Fibroblast of skin of scalp (primary cell): Measurements from ENCODE around the gene FBXL13.
A peak's percentile ranks its signal among the peaks of the same experiment; 100 is the strongest.
"Not testable (repeated sequence)": the region's sequence is repeated elsewhere in the genome, so short reads cannot be mapped to it uniquely, and the experiment has no call there.

Source experiments
- DNase-seq: peaks from one replicate; pipeline ENCODE4 v3.0.0-alpha.2; 2013

Gene FBXL13

GRCh38 chr7:102933763-102934162 is 140.8 kb downstream of the FBXL13 start:
- DNase-seq = peak; percentile 90

DNA sequence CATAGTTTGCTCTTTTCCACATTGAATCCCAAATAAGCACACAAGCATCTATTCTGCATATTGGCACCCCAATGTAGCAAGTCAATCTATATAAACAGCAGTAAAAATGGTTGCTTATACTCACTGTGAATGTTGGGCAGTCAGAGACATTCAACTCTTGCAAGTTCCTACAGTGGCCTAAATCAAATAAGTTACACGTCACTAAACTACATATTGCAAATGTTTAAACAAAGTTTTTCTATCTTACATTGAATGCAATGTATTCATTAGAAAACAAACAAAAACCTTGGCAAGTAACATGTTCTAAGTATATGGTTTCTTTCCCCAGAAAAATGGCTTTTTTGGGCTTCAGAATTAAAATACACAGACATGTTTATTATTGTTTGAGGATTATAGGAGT is 142.8 kb downstream of the FBXL13 start:
- no peak for DNase-seq

GRCh38 chr7:102927312-102927933 is 147.2 kb downstream of the FBXL13 start:
- DNase-seq = peak; percentile 20

- peak; percentile 46 for DNase-seq
Measured at GRCh38 chr7:102926783-102927140, 147.8 kb downstream of the FBXL13 start.

DNA sequence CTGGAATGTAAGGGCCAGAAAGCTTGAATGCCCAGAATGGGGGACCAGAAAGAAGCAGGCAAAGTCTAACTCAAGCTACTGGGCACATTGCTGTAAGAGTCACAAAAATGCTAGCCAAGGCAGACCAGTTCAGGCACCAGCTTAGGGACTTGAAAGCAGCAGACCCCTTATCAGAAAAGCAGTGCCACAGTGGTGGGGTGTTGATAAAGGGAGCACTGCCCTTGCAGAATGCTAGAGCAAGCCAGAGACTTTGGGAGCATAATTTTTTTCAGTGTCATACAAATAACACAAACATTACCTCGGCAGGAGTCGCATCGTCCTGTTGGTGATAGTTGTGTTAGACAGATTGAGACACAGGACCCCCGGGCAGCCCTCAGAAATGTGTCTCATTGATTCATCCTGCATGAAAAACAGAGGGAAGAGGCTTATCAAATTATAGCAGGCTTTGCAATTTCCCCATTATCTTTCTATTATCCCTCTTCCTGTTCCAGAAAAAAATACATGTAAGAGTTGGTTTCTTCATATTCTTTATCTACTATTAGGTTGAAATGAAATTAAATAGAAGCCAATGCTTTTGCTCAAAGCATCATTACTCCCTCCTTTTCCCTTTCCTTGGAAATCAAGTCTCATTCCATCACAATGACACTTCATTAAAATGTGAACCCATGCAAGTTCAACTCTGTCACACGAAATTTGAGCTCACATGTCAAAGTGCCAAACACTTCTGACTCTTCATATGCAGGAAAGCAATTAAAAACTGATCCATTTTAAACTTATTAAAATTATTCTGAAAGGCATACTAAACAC is 148.4 kb downstream of the FBXL13 start:
- DNase-seq = peak; percentile 64

GRCh38 chr7:102918845-102919244 is 155.8 kb downstream of the FBXL13 start:
- peak; percentile 48 for DNase-seq

GRCh38 chr7:102917436-102918353 is 156.9 kb downstream of the FBXL13 start:
- no peak for DNase-seq

DNA sequence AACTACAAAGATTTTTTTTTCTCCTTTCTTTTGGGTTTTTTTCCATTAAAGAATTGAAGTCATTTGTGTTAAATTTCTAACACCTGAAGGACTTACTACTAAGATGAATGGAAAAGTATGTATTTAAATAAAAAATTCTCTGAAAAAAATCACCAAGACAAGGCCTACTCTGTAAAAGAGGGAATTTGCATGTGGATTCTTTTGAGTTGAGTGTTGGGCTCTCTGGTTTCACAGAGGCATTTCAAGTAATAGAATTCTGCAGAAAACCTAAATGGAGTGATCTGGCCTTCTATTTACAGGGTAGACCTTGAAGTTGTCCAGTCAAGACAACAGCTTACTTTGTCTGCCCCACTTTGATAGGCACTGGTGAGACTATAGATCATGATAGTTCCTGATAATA is 157.7 kb downstream of the FBXL13 start:
- peak; percentile 48 for DNase-seq

GRCh38 chr7:102916426-102916825 is 158.2 kb downstream of the FBXL13 start:
- DNase-seq = peak; percentile 66

GRCh38 chr7:102914585-102914984 is 160.0 kb downstream of the FBXL13 start:
- peak; percentile 84 for DNase-seq

- DNase-seq = no peak
Measured at GRCh38 chr7:102913826-102914225, 160.8 kb downstream of the FBXL13 start.

- peak; percentile 82 for DNase-seq
Measured at GRCh38 chr7:102912742-102913141, 161.9 kb downstream of the FBXL13 start, which contains the start of gene LRRC17. Gene LRRC17, plus strand, starts transcription at chr7:102913000. Its CDS starts 20,914 bp downstream, at chr7:102933914.

DNA sequence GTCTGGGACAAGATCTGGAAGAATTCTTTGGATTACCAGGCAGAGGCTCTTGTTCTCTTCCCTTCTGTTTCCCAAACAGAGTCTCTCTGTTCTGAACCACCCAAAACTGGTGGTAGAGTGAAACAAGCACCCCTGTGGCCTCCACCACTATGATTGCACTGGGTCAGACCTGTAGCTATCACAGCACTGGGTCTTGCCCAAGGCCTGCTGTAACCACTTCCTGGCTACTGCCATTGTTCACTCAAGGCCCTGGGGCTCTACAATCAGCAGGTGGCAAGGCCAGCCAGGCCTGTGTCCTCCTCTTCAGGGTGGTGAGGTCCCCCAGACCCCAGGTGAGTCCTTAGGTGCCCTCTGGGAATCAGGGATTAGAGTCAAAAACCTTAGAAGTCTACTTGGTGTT is 165.9 kb downstream of the FBXL13 start:
- no peak for DNase-seq

DNA sequence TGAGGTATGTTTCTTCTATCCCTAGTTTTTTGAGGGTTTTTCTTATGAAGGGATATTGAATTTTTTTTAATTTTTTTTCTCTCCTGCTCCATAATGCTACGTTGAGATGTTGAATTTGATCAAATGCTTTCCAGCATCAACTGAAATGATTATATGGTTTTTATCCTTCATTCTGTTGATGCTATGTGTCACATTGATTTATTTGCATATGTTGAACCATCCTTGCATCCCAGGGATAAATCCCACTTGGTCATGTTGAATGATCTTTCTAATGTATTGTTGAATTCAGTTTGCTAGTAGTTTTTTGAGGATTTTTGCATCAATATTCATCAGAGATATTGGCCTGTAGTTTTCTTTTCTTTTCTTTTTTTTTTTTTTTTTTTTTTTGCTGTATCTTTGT is 171.0 kb downstream of the FBXL13 start:
- not testable (repeated sequence) for DNase-seq

GRCh38 chr7:102902052-102902451 is 172.5 kb downstream of the FBXL13 start:
- DNase-seq = not testable (repeated sequence)

DNA sequence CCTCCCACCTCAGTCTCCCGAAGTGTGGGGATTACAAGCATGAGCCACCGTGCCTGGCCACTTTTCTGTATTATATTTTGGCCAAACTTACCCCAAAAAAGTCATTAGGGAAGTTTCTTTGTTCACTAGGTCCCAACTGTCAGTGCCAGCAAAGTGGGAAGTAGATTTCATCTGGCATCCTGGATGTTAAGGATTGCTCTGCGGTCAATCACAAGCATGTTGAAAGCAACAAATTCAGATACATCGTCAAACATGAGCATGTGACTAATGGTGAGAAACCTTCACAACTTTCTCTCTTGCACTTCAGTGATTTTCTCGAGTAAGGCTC is 176.1 kb downstream of the FBXL13 start:
- no peak for DNase-seq

- no peak for DNase-seq
Measured at GRCh38 chr7:102897856-102898531, 176.6 kb downstream of the FBXL13 start.

GRCh38 chr7:102897211-102897631 is 177.4 kb downstream of the FBXL13 start:
- no peak for DNase-seq

DNA sequence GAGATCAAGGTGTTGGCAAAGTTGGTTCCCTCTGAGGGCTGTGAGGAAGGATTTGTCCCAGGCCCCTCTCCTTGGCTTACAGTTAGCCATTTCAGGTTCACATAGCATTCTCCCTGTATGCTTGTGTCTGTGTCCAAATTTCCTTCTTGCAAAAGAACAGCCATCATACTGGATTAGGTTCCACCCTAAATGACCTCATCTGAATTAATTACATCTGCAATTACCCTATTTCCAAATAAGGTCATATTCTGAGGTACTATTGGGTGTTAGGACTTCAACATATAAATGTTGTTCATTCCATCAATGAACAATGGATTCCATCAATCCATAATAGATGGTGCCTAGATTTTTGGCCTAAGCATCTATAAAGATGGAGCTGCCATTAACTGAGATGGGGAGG is 178.0 kb downstream of the FBXL13 start:
- no peak for DNase-seq

- DNase-seq = no peak
Measured at GRCh38 chr7:102895602-102896001, 179.0 kb downstream of the FBXL13 start.

DNA sequence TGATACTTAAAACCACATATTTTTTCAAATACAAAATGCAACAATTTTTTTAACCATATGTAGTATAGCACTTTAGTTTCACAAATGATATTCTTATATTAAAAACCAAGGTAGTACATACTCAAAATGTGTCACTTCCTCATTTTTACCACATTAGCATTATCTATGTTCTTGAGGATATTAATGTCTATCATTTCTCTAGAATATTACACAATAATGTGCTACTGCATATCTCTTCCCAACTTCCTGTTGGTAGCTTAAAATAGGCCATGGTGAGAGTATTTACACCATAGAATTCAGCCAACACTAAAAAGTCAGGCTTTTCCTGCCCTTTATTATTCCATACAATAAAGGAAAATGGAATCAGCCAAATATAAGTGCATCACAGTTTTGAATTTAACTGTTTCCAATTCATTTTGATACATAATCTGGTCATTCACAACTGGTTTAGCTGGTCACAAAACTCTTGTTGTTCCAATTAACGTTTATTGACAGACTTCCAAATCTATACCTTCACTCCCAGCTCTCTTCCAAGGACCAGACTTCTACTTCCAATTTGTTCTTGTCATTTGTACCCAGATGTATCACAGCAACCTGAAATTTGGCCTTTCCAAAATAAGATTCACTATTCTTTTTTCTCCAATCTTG is 181.8 kb downstream of the FBXL13 start:
- no peak for DNase-seq

- DNase-seq = peak; percentile 86
Measured at GRCh38 chr7:102891693-102892261, 182.8 kb downstream of the FBXL13 start.
